HepG2 (cell line): ENCODE data around the gene TENT4B. TPM values are rescaled to one million over a fixed set of nuclear protein-coding genes. Genes with fewer than 3 reads are reported as not detected.
A peak's percentile ranks its signal among the peaks of the same experiment; 100 is the strongest.

Source experiments
- FOXJ3 ChIP-seq: sonication (generic); formaldehyde crosslinking; IDR thresholded peaks from 2 replicates; pipeline ENCODE4 v1.4.0; 2020; ENCODE audit warnings: missing genetic modification reagents, mild to moderate bottlenecking, borderline replicate concordance
- HNF4A ChIP-seq: sonication (generic); formaldehyde crosslinking; IDR thresholded peaks from 2 replicates; pipeline ENCODE4 v1.4.0; 2020; ENCODE audit warnings: missing genetic modification reagents
- HOXD1 ChIP-seq: sonication (generic); formaldehyde crosslinking; IDR thresholded peaks from 2 replicates; pipeline ENCODE4 v1.5.0; 2020; ENCODE audit warnings: missing genetic modification reagents
- MED8 ChIP-seq: sonication (generic); formaldehyde crosslinking; IDR thresholded peaks from 2 replicates; pipeline ENCODE4 v1.8.1; 2023; ENCODE audit warnings: mild to moderate bottlenecking, missing genetic modification reagents; ENCODE audit not compliant: insufficient replicate concordance
- NCOA1 ChIP-seq: sonication (generic); formaldehyde crosslinking; IDR thresholded peaks from 2 replicates; pipeline ENCODE4 v1.9.0; 2021; ENCODE audit warnings: missing genetic modification reagents
- PCBP2 ChIP-seq: fragments of 200-400 bp; formaldehyde crosslinking; optimal IDR thresholded peaks from 2 replicates; pipeline ENCODE3; 2018; ENCODE audit warnings: low read length, low read depth; ENCODE audit not compliant: poor library complexity, severe bottlenecking
- RAD21 ChIP-seq: fragments of 450-650 bp; formaldehyde crosslinking; IDR thresholded peaks from 2 replicates; pipeline ENCODE4 v1.5.0; 2020; ENCODE audit warnings: mild to moderate bottlenecking
- SOX6 ChIP-seq, 2 experiments: fragments of 450-650 bp in 1 of 2; sonication (generic) in 1 of 2; formaldehyde crosslinking in 1 of 2; IDR thresholded peaks; 2 replicates each; pipeline versions ENCODE4 v1.4.0 to v1.6.1; 2017 to 2020; ENCODE audit warnings: antibody characterized with exemption in 1 of 2, mild to moderate bottlenecking in 1 of 2, missing genetic modification reagents in 1 of 2
- STAG1 ChIP-seq: sonication (generic); formaldehyde crosslinking; IDR thresholded peaks from 2 replicates; pipeline ENCODE4 v1.4.0; 2020; ENCODE audit warnings: missing genetic modification reagents
- TBX3 ChIP-seq: fragments of 450-650 bp; IDR thresholded peaks from 2 replicates; pipeline ENCODE4 v1.6.1; 2017; ENCODE audit warnings: antibody characterized with exemption, mild to moderate bottlenecking, inconsistent platforms, borderline replicate concordance
- ZFX ChIP-seq: sonication (generic); formaldehyde crosslinking; IDR thresholded peaks from 2 replicates; pipeline ENCODE4 v1.4.0; 2020; ENCODE audit warnings: mild to moderate bottlenecking, low read depth, missing genetic modification reagents, moderate library complexity
- ZNF232 ChIP-seq: sonication (generic); formaldehyde crosslinking; IDR thresholded peaks from 2 replicates; pipeline ENCODE4 v1.4.0; 2020; ENCODE audit warnings: missing genetic modification reagents, borderline replicate concordance
- ZNF446 ChIP-seq: sonication (generic); formaldehyde crosslinking; IDR thresholded peaks from 2 replicates; pipeline ENCODE4 v1.5.0; 2020; ENCODE audit warnings: mild to moderate bottlenecking, missing genetic modification reagents
- ZNF605 ChIP-seq: sonication (generic); formaldehyde crosslinking; IDR thresholded peaks from 2 replicates; pipeline ENCODE4 v1.8.0; 2022; ENCODE audit warnings: mild to moderate bottlenecking, missing genetic modification reagents
- ZNF644 ChIP-seq: IDR thresholded peaks from 2 replicates; pipeline ENCODE4 v1.6.1; 2016; ENCODE audit warnings: low read depth
- polyA plus RNA-seq, 8 experiments: library from polyadenylated mRNA; depleted of rRNA in 3 of 8; stranded (reverse) in 7 of 8; unstranded in 1 of 8; fragments of >200 nt; fragmentation: Illumina TruSeq in 4 of 8; extraction: Trizol in 4 of 8; gene quantifications; 2 replicates each; pipeline versions ENCODE4 v1.2.1 to v1.2.3, GENCODE V29; 2011 to 2016; ENCODE audit warnings: low read depth in 4 of 8, missing spikeins in 1 of 8, mixed read lengths in 1 of 8; ENCODE audit not compliant: insufficient read depth in 1 of 8
- total RNA-seq, 5 experiments: library from RNA; depleted of rRNA; stranded (reverse); fragments of >200 nt; fragmentation: Illumina TruSeq; extraction: Trizol; gene quantifications; 2 replicates each; pipeline ENCODE4 v1.2.3, GENCODE V29; 2016; ENCODE audit warnings: low read depth in 1 of 5
- TF ChIP-seq, protein P1 (sequence below): sonication (generic); formaldehyde crosslinking; IDR thresholded peaks from 2 replicates; pipeline ENCODE4 v1.4.0; 2020; ENCODE audit warnings: missing genetic modification reagents
- TF ChIP-seq, protein P2 (sequence below): sonication (generic); formaldehyde crosslinking; IDR thresholded peaks from 2 replicates; pipeline ENCODE4 v1.9.0; 2021; ENCODE audit warnings: missing genetic modification reagents, borderline replicate concordance
- TF ChIP-seq, protein P3 (sequence below): sonication (generic); formaldehyde crosslinking; IDR thresholded peaks from 2 replicates; pipeline ENCODE4 v1.4.0; 2020; ENCODE audit warnings: low read depth, missing genetic modification reagents

TENT4B gene
- total and polyA plus RNA-seq, 2 of the 13 experiments (the other 11 are each of a cell fraction or from before 2014, with no cell fraction given), result 15.0 to 32.8 TPM

DNA sequence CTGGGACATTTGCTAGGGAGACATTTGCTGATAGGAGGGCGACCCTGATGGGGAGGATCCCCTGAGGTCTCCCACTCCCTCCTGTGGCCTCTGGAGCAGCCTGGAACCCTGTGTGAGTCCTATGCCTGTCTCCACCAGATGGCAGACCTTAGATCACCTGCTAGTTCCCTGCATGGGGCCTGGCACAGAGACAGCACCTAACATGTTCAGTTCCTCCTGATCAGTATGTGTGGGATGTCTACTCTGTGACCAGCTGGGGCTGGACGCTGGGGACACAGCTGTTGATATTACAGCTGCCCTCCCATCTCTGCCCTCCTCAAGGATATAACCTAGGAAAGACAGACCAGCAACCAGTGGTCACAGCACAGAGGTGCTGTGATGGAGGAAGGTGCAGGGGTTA, 112.2 kb downstream of the TENT4B start (continued):
- TF ChIP-seq, protein P1, sequence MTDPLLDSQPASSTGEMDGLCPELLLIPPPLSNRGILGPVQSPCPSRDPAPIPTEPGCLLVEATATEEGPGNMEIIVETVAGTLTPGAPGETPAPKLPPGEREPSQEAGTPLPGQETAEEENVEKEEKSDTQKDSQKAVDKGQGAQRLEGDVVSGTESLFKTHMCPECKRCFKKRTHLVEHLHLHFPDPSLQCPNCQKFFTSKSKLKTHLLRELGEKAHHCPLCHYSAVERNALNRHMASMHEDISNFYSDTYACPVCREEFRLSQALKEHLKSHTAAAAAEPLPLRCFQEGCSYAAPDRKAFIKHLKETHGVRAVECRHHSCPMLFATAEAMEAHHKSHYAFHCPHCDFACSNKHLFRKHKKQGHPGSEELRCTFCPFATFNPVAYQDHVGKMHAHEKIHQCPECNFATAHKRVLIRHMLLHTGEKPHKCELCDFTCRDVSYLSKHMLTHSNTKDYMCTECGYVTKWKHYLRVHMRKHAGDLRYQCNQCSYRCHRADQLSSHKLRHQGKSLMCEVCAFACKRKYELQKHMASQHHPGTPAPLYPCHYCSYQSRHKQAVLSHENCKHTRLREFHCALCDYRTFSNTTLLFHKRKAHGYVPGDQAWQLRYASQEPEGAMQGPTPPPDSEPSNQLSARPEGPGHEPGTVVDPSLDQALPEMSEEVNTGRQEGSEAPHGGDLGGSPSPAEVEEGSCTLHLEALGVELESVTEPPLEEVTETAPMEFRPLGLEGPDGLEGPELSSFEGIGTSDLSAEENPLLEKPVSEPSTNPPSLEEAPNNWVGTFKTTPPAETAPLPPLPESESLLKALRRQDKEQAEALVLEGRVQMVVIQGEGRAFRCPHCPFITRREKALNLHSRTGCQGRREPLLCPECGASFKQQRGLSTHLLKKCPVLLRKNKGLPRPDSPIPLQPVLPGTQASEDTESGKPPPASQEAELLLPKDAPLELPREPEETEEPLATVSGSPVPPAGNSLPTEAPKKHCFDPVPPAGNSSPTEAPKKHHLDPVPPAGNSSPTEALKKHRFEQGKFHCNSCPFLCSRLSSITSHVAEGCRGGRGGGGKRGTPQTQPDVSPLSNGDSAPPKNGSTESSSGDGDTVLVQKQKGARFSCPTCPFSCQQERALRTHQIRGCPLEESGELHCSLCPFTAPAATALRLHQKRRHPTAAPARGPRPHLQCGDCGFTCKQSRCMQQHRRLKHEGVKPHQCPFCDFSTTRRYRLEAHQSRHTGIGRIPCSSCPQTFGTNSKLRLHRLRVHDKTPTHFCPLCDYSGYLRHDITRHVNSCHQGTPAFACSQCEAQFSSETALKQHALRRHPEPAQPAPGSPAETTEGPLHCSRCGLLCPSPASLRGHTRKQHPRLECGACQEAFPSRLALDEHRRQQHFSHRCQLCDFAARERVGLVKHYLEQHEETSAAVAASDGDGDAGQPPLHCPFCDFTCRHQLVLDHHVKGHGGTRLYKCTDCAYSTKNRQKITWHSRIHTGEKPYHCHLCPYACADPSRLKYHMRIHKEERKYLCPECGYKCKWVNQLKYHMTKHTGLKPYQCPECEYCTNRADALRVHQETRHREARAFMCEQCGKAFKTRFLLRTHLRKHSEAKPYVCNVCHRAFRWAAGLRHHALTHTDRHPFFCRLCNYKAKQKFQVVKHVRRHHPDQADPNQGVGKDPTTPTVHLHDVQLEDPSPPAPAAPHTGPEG (CRISPR knock-in tag), result no peak
- TF ChIP-seq MED8, result peak; percentile 43
- no peak for TF ChIP-seq SOX6 (IDR thresholded peaks at IDR 0.05)
- TF ChIP-seq SOX6 (CRISPR knock-in tag; IDR thresholded peaks at IDR 0.05), result peak; percentile 48
- no peak for TF ChIP-seq ZNF644 (CRISPR knock-in tag)
- TF ChIP-seq PCBP2, result no peak
- TF ChIP-seq STAG1 (CRISPR knock-in tag), result peak; percentile 79
- TF ChIP-seq NCOA1 (CRISPR knock-in tag), result no peak
- peak; percentile 48; the same call in 1 of the 2 replicates for TF ChIP-seq HOXD1 (CRISPR knock-in tag)
- TF ChIP-seq ZFX, result peak; percentile 49; the same call in 1 of the 2 replicates
- TF ChIP-seq RAD21 (CRISPR knock-in tag), result peak; percentile 64
- TF ChIP-seq ZNF605, result no peak
- no peak for TF ChIP-seq TBX3
- TF ChIP-seq, protein P2, sequence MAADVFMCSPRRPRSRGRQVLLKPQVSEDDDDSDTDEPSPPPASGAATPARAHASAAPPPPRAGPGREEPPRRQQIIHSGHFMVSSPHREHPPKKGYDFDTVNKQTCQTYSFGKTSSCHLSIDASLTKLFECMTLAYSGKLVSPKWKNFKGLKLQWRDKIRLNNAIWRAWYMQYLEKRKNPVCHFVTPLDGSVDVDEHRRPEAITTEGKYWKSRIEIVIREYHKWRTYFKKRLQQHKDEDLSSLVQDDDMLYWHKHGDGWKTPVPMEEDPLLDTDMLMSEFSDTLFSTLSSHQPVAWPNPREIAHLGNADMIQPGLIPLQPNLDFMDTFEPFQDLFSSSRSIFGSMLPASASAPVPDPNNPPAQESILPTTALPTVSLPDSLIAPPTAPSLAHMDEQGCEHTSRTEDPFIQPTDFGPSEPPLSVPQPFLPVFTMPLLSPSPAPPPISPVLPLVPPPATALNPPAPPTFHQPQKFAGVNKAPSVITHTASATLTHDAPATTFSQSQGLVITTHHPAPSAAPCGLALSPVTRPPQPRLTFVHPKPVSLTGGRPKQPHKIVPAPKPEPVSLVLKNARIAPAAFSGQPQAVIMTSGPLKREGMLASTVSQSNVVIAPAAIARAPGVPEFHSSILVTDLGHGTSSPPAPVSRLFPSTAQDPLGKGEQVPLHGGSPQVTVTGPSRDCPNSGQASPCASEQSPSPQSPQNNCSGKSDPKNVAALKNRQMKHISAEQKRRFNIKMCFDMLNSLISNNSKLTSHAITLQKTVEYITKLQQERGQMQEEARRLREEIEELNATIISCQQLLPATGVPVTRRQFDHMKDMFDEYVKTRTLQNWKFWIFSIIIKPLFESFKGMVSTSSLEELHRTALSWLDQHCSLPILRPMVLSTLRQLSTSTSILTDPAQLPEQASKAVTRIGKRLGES (CRISPR knock-in tag), result no peak
- TF ChIP-seq HNF4A, result 0 out of 2 replicates have a peak, but pooled peaks have one; percentile 26
- no peak for TF ChIP-seq ZNF446 (CRISPR knock-in tag)
- no peak for TF ChIP-seq FOXJ3 (CRISPR knock-in tag)
- peak; percentile 31; the same call in 1 of the 2 replicates for TF ChIP-seq ZNF232 (CRISPR knock-in tag)
- TF ChIP-seq, protein P3, sequence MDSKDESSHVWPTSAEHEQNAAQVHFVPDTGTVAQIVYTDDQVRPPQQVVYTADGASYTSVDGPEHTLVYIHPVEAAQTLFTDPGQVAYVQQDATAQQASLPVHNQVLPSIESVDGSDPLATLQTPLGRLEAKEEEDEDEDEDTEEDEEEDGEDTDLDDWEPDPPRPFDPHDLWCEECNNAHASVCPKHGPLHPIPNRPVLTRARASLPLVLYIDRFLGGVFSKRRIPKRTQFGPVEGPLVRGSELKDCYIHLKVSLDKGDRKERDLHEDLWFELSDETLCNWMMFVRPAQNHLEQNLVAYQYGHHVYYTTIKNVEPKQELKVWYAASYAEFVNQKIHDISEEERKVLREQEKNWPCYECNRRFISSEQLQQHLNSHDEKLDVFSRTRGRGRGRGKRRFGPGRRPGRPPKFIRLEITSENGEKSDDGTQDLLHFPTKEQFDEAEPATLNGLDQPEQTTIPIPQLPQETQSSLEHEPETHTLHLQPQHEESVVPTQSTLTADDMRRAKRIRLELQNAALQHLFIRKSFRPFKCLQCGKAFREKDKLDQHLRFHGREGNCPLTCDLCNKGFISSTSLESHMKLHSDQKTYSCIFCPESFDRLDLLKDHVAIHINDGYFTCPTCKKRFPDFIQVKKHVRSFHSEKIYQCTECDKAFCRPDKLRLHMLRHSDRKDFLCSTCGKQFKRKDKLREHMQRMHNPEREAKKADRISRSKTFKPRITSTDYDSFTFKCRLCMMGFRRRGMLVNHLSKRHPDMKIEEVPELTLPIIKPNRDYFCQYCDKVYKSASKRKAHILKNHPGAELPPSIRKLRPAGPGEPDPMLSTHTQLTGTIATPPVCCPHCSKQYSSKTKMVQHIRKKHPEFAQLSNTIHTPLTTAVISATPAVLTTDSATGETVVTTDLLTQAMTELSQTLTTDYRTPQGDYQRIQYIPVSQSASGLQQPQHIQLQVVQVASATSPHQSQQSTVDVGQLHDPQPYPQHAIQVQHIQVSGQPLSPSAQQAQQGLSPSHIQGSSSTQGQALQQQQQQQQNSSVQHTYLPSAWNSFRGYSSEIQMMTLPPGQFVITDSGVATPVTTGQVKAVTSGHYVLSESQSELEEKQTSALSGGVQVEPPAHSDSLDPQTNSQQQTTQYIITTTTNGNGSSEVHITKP, result no peak
